Measurements from ENCODE around the gene KMT2C. TPM values are rescaled to one million over a fixed set of nuclear protein-coding genes. Genes with fewer than 3 reads are reported as not detected.

The KMT2C gene
- total RNA-seq, 1 experiment from 2014 or later = 45.4 TPM

DNA sequence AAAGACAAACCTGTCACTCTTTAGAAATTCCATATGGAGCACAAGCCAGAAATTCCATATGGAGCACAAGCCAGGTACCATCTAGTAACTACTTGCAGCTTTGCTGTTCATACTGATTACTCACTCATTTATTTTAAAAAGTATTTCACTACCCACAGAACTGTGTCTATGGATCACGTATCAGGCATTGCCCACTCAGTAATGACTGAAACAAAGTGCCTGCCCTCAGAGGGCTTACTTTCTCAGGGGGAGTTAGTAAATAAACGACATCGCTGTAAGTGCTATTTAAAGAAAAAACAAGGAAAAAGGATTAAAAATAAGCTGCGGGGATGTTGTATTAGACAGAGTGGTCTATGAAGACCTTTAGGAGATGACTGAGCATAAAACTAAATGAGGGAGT lies 239.4 kb downstream of the KMT2C start (continued):
- TF ChIP-seq, protein P1, sequence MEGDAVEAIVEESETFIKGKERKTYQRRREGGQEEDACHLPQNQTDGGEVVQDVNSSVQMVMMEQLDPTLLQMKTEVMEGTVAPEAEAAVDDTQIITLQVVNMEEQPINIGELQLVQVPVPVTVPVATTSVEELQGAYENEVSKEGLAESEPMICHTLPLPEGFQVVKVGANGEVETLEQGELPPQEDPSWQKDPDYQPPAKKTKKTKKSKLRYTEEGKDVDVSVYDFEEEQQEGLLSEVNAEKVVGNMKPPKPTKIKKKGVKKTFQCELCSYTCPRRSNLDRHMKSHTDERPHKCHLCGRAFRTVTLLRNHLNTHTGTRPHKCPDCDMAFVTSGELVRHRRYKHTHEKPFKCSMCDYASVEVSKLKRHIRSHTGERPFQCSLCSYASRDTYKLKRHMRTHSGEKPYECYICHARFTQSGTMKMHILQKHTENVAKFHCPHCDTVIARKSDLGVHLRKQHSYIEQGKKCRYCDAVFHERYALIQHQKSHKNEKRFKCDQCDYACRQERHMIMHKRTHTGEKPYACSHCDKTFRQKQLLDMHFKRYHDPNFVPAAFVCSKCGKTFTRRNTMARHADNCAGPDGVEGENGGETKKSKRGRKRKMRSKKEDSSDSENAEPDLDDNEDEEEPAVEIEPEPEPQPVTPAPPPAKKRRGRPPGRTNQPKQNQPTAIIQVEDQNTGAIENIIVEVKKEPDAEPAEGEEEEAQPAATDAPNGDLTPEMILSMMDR (IDR thresholded peaks at IDR 0.05) = no peak

DNA sequence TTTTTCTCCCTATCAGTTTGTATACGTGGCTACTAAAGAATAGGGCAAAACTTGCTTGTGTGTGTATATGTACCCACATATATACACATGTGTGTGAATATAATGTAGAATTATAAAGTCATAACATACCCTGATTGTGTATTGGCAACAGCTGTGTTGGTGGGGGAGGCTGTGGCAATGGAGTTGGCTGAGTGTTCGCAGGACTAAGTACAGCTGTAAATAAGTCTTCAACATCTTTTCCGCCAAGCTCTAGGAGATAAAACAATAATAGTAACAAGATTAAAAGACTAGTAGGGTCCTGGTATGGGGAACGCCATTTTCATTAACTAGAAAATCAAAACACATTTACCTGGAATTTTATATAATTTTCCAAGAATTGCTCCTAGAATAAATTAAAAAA lies 241.9 kb downstream of the KMT2C start:
- H3K27me3 Mint-ChIP-seq (ENCODE audit: low read depth) = no peaks in the 10 kb centered on the region
- H3K4me1 Mint-ChIP-seq = no peaks in the 10 kb centered on the region
- POLR2A ChIA-PET = no interaction called here
- peaks cover 20% of the 10 kb centered on the region for H3K36me3 Mint-ChIP-seq
- ATAC-seq = no peak
- no peak overlapping the region for H3K4me3 Mint-ChIP-seq
- H3K27ac Mint-ChIP-seq = no peak overlapping the region
- no peaks in the 10 kb centered on the region for H3K9me3 Mint-ChIP-seq
- CTCF ChIA-PET = no interaction called here
- TF ChIP-seq ESRRA (CRISPR knock-in tag; IDR thresholded peaks at IDR 0.05; ENCODE audit: borderline replicate concordance) (no peak), SMAD4 (CRISPR knock-in tag; IDR thresholded peaks at IDR 0.05) (no peak), ZNF671 (CRISPR knock-in tag; IDR thresholded peaks at IDR 0.05) (no peak), GTF2I (CRISPR knock-in tag; conservative IDR thresholded peaks at IDR 0.05) (no peak), NFYB (CRISPR knock-in tag; conservative IDR thresholded peaks at IDR 0.05; ENCODE audit: low read depth) (no peak)
- TF ChIP-seq, protein P1 (IDR thresholded peaks at IDR 0.05) = no peak
- TF ChIP-seq, protein P2, sequence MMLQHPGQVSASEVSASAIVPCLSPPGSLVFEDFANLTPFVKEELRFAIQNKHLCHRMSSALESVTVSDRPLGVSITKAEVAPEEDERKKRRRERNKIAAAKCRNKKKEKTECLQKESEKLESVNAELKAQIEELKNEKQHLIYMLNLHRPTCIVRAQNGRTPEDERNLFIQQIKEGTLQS (CRISPR knock-in tag; conservative IDR thresholded peaks at IDR 0.05) = no peak
- DNase-seq (ENCODE audit: low spot score) = no peak

DNA sequence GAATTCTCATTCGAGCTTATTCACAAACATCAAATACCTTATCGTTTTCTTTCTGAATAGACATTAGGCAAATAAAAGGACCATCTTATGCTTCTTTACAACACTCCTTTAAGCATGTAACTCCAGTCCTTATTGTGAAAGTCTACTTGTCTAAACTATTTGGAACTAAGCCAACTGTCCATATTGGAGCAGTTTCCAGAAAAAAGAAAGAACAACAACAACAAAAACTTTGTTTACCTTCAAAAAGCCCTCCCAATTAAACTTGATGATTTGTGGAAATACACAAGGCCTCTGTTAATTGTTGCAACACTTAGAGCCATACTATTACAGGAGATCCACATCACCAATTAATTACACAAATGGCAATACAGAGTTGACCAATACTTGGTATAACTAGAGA lies 246.7 kb downstream of the KMT2C start:
- DNase-seq (ENCODE audit: low spot score) = no peak
- ChIA-PET POLR2A (no interaction called here), CTCF (no interaction called here)
- no peaks in the 10 kb centered on the region for H3K4me1 Mint-ChIP-seq
- no peak for ATAC-seq
- no peaks in the 10 kb centered on the region for H3K9me3 Mint-ChIP-seq
- H3K36me3 Mint-ChIP-seq = peaks cover 14% of the 10 kb centered on the region
- H3K4me3 Mint-ChIP-seq = no peak overlapping the region
- no peak overlapping the region for H3K27ac Mint-ChIP-seq
- no peaks in the 10 kb centered on the region for H3K27me3 Mint-ChIP-seq (ENCODE audit: low read depth)
- no peak for TF ChIP-seq ZNF219 (CRISPR knock-in tag; IDR thresholded peaks at IDR 0.05; ENCODE audit: borderline replicate concordance)
- TF ChIP-seq, protein P3, sequence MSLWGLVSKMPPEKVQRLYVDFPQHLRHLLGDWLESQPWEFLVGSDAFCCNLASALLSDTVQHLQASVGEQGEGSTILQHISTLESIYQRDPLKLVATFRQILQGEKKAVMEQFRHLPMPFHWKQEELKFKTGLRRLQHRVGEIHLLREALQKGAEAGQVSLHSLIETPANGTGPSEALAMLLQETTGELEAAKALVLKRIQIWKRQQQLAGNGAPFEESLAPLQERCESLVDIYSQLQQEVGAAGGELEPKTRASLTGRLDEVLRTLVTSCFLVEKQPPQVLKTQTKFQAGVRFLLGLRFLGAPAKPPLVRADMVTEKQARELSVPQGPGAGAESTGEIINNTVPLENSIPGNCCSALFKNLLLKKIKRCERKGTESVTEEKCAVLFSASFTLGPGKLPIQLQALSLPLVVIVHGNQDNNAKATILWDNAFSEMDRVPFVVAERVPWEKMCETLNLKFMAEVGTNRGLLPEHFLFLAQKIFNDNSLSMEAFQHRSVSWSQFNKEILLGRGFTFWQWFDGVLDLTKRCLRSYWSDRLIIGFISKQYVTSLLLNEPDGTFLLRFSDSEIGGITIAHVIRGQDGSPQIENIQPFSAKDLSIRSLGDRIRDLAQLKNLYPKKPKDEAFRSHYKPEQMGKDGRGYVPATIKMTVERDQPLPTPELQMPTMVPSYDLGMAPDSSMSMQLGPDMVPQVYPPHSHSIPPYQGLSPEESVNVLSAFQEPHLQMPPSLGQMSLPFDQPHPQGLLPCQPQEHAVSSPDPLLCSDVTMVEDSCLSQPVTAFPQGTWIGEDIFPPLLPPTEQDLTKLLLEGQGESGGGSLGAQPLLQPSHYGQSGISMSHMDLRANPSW (CRISPR knock-in tag; conservative IDR thresholded peaks at IDR 0.05; ENCODE audit: low read depth) = no peak
- TF ChIP-seq NR2C2 (CRISPR knock-in tag; IDR thresholded peaks at IDR 0.05) = no peak
- TF ChIP-seq, protein P4, sequence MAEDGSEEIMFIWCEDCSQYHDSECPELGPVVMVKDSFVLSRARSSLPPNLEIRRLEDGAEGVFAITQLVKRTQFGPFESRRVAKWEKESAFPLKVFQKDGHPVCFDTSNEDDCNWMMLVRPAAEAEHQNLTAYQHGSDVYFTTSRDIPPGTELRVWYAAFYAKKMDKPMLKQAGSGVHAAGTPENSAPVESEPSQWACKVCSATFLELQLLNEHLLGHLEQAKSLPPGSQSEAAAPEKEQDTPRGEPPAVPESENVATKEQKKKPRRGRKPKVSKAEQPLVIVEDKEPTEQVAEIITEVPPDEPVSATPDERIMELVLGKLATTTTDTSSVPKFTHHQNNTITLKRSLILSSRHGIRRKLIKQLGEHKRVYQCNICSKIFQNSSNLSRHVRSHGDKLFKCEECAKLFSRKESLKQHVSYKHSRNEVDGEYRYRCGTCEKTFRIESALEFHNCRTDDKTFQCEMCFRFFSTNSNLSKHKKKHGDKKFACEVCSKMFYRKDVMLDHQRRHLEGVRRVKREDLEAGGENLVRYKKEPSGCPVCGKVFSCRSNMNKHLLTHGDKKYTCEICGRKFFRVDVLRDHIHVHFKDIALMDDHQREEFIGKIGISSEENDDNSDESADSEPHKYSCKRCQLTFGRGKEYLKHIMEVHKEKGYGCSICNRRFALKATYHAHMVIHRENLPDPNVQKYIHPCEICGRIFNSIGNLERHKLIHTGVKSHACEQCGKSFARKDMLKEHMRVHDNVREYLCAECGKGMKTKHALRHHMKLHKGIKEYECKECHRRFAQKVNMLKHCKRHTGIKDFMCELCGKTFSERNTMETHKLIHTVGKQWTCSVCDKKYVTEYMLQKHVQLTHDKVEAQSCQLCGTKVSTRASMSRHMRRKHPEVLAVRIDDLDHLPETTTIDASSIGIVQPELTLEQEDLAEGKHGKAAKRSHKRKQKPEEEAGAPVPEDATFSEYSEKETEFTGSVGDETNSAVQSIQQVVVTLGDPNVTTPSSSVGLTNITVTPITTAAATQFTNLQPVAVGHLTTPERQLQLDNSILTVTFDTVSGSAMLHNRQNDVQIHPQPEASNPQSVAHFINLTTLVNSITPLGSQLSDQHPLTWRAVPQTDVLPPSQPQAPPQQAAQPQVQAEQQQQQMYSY (CRISPR knock-in tag; IDR thresholded peaks at IDR 0.05) = no peak
- TF ChIP-seq, protein P5, sequence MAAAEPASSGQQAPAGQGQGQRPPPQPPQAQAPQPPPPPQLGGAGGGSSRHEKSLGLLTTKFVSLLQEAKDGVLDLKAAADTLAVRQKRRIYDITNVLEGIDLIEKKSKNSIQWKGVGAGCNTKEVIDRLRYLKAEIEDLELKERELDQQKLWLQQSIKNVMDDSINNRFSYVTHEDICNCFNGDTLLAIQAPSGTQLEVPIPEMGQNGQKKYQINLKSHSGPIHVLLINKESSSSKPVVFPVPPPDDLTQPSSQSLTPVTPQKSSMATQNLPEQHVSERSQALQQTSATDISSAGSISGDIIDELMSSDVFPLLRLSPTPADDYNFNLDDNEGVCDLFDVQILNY (CRISPR knock-in tag; IDR thresholded peaks at IDR 0.05) = no peak
- TF ChIP-seq ATF1 (CRISPR knock-in tag; IDR thresholded peaks at IDR 0.05) = no peak
- TF ChIP-seq ZNF671 (CRISPR knock-in tag; IDR thresholded peaks at IDR 0.05) = no peak
- TF ChIP-seq, protein P6, sequence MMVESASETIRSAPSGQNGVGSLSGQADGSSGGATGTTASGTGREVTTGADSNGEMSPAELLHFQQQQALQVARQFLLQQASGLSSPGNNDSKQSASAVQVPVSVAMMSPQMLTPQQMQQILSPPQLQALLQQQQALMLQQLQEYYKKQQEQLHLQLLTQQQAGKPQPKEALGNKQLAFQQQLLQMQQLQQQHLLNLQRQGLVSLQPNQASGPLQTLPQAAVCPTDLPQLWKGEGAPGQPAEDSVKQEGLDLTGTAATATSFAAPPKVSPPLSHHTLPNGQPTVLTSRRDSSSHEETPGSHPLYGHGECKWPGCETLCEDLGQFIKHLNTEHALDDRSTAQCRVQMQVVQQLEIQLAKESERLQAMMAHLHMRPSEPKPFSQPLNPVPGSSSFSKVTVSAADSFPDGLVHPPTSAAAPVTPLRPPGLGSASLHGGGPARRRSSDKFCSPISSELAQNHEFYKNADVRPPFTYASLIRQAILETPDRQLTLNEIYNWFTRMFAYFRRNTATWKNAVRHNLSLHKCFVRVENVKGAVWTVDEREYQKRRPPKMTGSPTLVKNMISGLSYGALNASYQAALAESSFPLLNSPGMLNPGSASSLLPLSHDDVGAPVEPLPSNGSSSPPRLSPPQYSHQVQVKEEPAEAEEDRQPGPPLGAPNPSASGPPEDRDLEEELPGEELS (CRISPR knock-in tag; IDR thresholded peaks at IDR 0.05) = no peak
- TF ChIP-seq CREM (CRISPR knock-in tag; IDR thresholded peaks at IDR 0.05) = no peak
- TF ChIP-seq SMAD3 (CRISPR knock-in tag; IDR thresholded peaks at IDR 0.05; ENCODE audit: borderline replicate concordance) = no peak
- TF ChIP-seq, protein P7, sequence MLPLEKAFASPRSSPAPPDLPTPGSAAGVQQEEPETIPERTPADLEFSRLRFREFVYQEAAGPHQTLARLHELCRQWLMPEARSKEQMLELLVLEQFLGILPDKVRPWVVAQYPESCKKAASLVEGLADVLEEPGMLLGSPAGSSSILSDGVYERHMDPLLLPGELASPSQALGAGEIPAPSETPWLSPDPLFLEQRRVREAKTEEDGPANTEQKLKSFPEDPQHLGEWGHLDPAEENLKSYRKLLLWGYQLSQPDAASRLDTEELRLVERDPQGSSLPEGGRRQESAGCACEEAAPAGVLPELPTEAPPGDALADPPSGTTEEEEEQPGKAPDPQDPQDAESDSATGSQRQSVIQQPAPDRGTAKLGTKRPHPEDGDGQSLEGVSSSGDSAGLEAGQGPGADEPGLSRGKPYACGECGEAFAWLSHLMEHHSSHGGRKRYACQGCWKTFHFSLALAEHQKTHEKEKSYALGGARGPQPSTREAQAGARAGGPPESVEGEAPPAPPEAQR (CRISPR knock-in tag; IDR thresholded peaks at IDR 0.05) = no peak
